ENCODE data around the gene NOTCH3. TPM values are rescaled to one million over a fixed set of nuclear protein-coding genes. Genes with fewer than 3 reads are reported as not detected.

NOTCH3 gene
- total RNA-seq, 1 donor from 2014 or later: 21.7 TPM

- Histone ChIP-seq H3K9me3 (replicated peaks) (no peaks in the 10 kb centered on the region), H3K4me1 (peaks cover 15% of the 10 kb centered on the region), H3K4me3 (peak overlapping the region; percentile 54), H3K27ac (replicated peaks) (peak overlapping the region; percentile 36), H3K36me3 (no peaks in the 10 kb centered on the region), H3K27me3 (ENCODE audit: low read depth) (peaks cover 22% of the 10 kb centered on the region)
- no peak for TF ChIP-seq CTCF (IDR thresholded peaks at IDR 0.05; ENCODE audit: borderline replicate concordance)
- intact Hi-C loops (cut with micrococcal nuclease): no loop called here
- no peak for DNase-seq
These were observed 19.4 kb downstream of the NOTCH3 start for GRCh38 chr19:15181394-15181793.

- H3K4me1 ChIP-seq: peaks cover 15% of the 10 kb centered on the region
- H3K36me3 ChIP-seq: no peaks in the 10 kb centered on the region
- H3K9me3 ChIP-seq (replicated peaks): no peaks in the 10 kb centered on the region
- peak overlapping the region; percentile 36 for H3K27ac ChIP-seq (replicated peaks)
- peaks cover 22% of the 10 kb centered on the region for H3K27me3 ChIP-seq (ENCODE audit: low read depth)
- DNase-seq: peak; percentile 46
- peak overlapping the region; percentile 54 for H3K4me3 ChIP-seq
- TF ChIP-seq CTCF (IDR thresholded peaks at IDR 0.05; ENCODE audit: borderline replicate concordance): no peak
- intact Hi-C loops (cut with micrococcal nuclease): no loop called here
These were observed 20.1 kb downstream of the NOTCH3 start for GRCh38 chr19:15180451-15181390.

- H3K27me3 ChIP-seq (ENCODE audit: low read depth): peaks cover 22% of the 10 kb centered on the region
- no peak overlapping the region for H3K27ac ChIP-seq (replicated peaks)
- intact Hi-C loops (cut with micrococcal nuclease): loop anchor here (5.0 kb wide), 1 partner anchor 379 kb away; no protein-coding TSS in a partner anchor
- no peak overlapping the region for H3K4me3 ChIP-seq
- no peaks in the 10 kb centered on the region for H3K9me3 ChIP-seq (replicated peaks)
- TF ChIP-seq CTCF (IDR thresholded peaks at IDR 0.05; ENCODE audit: borderline replicate concordance): no peak
- no peaks in the 10 kb centered on the region for H3K36me3 ChIP-seq
- H3K4me1 ChIP-seq: peaks cover 15% of the 10 kb centered on the region
- no peak for DNase-seq
These were observed 22.0 kb downstream of the NOTCH3 start for GRCh38 chr19:15178629-15179308.

GRCh38 chr19:15177269-15178116, 23.3 kb downstream of the NOTCH3 start:
- Histone ChIP-seq H3K27me3 (ENCODE audit: low read depth) (peaks cover 22% of the 10 kb centered on the region), H3K4me1 (peaks cover 15% of the 10 kb centered on the region), H3K9me3 (replicated peaks) (no peaks in the 10 kb centered on the region), H3K4me3 (peak overlapping the region; percentile 55), H3K27ac (replicated peaks) (peak overlapping the region; percentile 5), H3K36me3 (no peaks in the 10 kb centered on the region)
- TF ChIP-seq CTCF (IDR thresholded peaks at IDR 0.05; ENCODE audit: borderline replicate concordance): peak; percentile 99
- peak; percentile 82 for DNase-seq
- intact Hi-C loops (cut with micrococcal nuclease): loop anchor here (5.0 kb wide), 1 partner anchor 380 kb away; no protein-coding TSS in a partner anchor

GRCh38 chr19:15175609-15176008, 25.2 kb downstream of the NOTCH3 start:
- peaks cover 5% of the 10 kb centered on the region for H3K4me1 ChIP-seq
- no peaks in the 10 kb centered on the region for H3K36me3 ChIP-seq
- H3K27ac ChIP-seq (replicated peaks): no peak overlapping the region
- no peaks in the 10 kb centered on the region for H3K9me3 ChIP-seq (replicated peaks)
- intact Hi-C loops (cut with micrococcal nuclease): loop anchor here (5.0 kb wide), 1 partner anchor 382 kb away; no protein-coding TSS in a partner anchor
- no peak for TF ChIP-seq CTCF (IDR thresholded peaks at IDR 0.05; ENCODE audit: borderline replicate concordance)
- peaks cover 20% of the 10 kb centered on the region for H3K27me3 ChIP-seq (ENCODE audit: low read depth)
- no peak for DNase-seq
- H3K4me3 ChIP-seq: no peak overlapping the region
